OCI-LY3 (cell line): ENCODE data around the gene KLF7.

Experiments used
- EZH2phosphoT487 ChIP-seq: fragments of 200-600 bp; shearing (Covaris generic); IDR thresholded peaks from 2 replicates; pipeline ENCODE4 v1.6.1; 2018; ENCODE audit warnings: antibody characterized with exemption, mixed run types, low read depth
- TF ChIP-seq, protein P1 (sequence below): fragments of 200-600, 300-600 bp; sonication (generic); IDR thresholded peaks from 2 replicates; pipeline ENCODE4 v1.5.1; 2014; ENCODE audit warnings: antibody characterized with exemption, low read length, low read depth

DNA sequence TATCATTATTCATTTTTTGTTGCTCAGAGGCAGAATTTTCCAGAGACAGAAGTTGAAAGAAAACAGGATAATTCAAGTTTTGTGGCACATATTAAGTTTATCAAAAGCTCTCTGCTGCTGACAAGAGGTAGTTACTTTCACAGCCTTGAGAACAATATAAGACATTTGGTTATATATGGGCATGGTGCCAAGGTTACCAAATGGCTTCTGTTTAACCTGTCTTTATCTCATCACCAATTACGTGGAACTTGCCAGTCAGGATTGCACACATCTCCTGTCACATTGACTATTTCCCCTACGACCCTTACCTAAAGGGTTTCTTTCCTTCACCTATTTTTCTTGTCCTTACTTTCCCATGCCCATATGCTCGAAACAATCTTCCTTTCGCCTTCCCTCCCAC lies 35.9 kb downstream of the KLF7 start:
- TF ChIP-seq, protein P1, sequence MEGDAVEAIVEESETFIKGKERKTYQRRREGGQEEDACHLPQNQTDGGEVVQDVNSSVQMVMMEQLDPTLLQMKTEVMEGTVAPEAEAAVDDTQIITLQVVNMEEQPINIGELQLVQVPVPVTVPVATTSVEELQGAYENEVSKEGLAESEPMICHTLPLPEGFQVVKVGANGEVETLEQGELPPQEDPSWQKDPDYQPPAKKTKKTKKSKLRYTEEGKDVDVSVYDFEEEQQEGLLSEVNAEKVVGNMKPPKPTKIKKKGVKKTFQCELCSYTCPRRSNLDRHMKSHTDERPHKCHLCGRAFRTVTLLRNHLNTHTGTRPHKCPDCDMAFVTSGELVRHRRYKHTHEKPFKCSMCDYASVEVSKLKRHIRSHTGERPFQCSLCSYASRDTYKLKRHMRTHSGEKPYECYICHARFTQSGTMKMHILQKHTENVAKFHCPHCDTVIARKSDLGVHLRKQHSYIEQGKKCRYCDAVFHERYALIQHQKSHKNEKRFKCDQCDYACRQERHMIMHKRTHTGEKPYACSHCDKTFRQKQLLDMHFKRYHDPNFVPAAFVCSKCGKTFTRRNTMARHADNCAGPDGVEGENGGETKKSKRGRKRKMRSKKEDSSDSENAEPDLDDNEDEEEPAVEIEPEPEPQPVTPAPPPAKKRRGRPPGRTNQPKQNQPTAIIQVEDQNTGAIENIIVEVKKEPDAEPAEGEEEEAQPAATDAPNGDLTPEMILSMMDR = no peak
- TF ChIP-seq EZH2phosphoT487 = no peak
